ENCODE data around the gene TBCD. TPM values are rescaled to one million over a fixed set of nuclear protein-coding genes. Genes with fewer than 3 reads are reported as not detected.

TBCD gene
- total RNA-seq, 1 experiment from 2014 or later = 173 TPM

DNA sequence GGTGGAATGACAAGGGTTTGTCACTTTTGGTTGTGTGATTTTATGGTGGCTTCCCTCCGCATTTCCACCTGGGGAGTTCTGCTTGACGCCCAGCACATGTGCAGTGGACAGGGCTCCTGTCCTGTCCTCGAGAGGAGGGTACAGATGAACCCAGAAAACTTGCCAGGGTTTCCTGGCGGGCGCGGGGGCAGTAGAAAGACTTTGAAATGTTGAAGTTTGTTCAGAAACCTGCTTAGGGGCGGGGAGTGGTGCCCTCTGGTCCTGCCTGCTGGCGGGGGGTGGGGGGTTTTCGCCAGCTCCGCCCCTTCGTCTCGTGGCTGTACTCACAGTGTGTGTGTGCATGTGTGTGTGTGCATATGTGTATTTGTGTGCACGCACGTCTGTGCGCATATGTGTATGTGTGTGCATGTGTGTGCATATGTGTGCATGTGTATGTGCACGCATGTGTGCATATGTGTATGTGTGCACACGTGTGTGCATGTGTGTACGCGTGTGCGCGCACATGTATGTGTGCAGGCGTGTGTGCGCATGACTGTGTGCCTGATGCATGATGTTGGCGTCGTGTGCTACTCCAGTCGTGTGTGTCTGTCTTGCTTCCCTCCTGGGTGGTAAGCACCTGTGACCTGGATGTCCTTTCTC, 28.6 kb upstream of the TBCD start (continued):
- TF ChIP-seq, protein P1, sequence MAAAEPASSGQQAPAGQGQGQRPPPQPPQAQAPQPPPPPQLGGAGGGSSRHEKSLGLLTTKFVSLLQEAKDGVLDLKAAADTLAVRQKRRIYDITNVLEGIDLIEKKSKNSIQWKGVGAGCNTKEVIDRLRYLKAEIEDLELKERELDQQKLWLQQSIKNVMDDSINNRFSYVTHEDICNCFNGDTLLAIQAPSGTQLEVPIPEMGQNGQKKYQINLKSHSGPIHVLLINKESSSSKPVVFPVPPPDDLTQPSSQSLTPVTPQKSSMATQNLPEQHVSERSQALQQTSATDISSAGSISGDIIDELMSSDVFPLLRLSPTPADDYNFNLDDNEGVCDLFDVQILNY (CRISPR knock-in tag; IDR thresholded peaks at IDR 0.05) = no peak
- TF ChIP-seq MYBL2 (CRISPR knock-in tag; IDR thresholded peaks at IDR 0.05) = no peak
- TF ChIP-seq FOXJ3 (CRISPR knock-in tag; IDR thresholded peaks at IDR 0.05; ENCODE audit: borderline replicate concordance) = no peak
- TF ChIP-seq, protein P2, sequence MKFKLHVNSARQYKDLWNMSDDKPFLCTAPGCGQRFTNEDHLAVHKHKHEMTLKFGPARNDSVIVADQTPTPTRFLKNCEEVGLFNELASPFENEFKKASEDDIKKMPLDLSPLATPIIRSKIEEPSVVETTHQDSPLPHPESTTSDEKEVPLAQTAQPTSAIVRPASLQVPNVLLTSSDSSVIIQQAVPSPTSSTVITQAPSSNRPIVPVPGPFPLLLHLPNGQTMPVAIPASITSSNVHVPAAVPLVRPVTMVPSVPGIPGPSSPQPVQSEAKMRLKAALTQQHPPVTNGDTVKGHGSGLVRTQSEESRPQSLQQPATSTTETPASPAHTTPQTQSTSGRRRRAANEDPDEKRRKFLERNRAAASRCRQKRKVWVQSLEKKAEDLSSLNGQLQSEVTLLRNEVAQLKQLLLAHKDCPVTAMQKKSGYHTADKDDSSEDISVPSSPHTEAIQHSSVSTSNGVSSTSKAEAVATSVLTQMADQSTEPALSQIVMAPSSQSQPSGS (CRISPR knock-in tag; IDR thresholded peaks at IDR 0.05; ENCODE audit: borderline replicate concordance, low read depth) = no peak
- no peak for TF ChIP-seq ZNF416 (CRISPR knock-in tag; IDR thresholded peaks at IDR 0.05)

- H3K4me3 Mint-ChIP-seq = no peak overlapping the region
- DNase-seq (ENCODE audit: low spot score) (no peak), ATAC-seq (no peak)
- no peak overlapping the region for H3K27ac Mint-ChIP-seq
- ChIA-PET CTCF (interaction anchor here (1.1 kb wide), 1 partner anchor 55 kb away, joined by 3 read pairs; no protein-coding TSS in a partner anchor), POLR2A (no interaction called here)
- H3K4me1 Mint-ChIP-seq = no peaks in the 10 kb centered on the region
- no peaks in the 10 kb centered on the region for H3K9me3 Mint-ChIP-seq
- peaks cover 26% of the 10 kb centered on the region for H3K36me3 Mint-ChIP-seq
- H3K27me3 Mint-ChIP-seq (ENCODE audit: low read depth) = no peaks in the 10 kb centered on the region
- TF ChIP-seq, protein P3, sequence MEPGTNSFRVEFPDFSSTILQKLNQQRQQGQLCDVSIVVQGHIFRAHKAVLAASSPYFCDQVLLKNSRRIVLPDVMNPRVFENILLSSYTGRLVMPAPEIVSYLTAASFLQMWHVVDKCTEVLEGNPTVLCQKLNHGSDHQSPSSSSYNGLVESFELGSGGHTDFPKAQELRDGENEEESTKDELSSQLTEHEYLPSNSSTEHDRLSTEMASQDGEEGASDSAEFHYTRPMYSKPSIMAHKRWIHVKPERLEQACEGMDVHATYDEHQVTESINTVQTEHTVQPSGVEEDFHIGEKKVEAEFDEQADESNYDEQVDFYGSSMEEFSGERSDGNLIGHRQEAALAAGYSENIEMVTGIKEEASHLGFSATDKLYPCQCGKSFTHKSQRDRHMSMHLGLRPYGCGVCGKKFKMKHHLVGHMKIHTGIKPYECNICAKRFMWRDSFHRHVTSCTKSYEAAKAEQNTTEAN (CRISPR knock-in tag; IDR thresholded peaks at IDR 0.05) = no peak
- no peak for TF ChIP-seq NFATC4 (CRISPR knock-in tag; IDR thresholded peaks at IDR 0.05)
- TF ChIP-seq, protein P4, sequence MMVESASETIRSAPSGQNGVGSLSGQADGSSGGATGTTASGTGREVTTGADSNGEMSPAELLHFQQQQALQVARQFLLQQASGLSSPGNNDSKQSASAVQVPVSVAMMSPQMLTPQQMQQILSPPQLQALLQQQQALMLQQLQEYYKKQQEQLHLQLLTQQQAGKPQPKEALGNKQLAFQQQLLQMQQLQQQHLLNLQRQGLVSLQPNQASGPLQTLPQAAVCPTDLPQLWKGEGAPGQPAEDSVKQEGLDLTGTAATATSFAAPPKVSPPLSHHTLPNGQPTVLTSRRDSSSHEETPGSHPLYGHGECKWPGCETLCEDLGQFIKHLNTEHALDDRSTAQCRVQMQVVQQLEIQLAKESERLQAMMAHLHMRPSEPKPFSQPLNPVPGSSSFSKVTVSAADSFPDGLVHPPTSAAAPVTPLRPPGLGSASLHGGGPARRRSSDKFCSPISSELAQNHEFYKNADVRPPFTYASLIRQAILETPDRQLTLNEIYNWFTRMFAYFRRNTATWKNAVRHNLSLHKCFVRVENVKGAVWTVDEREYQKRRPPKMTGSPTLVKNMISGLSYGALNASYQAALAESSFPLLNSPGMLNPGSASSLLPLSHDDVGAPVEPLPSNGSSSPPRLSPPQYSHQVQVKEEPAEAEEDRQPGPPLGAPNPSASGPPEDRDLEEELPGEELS (CRISPR knock-in tag; IDR thresholded peaks at IDR 0.05) = no peak
- TF ChIP-seq OVOL2 (CRISPR knock-in tag; IDR thresholded peaks at IDR 0.05; ENCODE audit: borderline replicate concordance) = no peak
These were observed 25.4 kb upstream of the TBCD start for GRCh38 chr17:82726427-82726826.

DNA sequence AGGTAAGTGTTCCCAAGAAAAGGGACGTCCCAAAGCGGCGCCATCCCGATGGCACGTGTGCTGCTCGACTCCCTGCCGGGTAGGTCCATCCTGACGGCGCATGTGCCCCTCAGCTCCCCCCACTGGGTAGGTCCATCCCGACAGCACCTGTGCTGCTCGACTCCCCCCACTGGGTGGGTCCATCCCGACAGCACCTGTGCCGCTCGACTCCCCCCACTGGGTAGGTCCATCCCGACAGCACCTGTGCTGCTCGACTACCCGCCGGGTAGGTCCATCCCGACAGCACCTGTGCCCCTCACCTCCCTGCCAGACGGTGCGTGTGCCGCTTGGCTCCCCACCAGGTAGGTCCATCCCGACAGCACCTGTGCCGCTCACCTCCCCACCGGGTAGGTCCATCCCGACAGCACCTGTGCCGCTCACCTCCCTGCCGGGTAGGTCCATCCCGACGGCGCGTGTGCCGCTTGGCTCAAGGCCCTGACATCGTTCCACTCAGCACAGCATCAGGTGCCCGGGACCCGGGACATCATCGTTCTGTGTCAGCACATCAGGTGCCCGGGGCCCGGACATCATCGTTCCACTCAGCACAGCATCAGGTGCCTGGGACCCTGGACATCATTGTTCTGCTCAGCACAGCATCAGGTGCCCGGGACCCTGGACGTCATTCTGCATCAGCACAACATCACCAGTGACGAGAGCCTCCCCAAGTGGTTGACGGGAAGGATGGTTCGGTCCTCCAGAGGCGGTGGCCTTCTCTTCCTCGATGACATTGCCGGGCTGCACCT, 22.2 kb upstream of the TBCD start:
- peaks cover 12% of the 10 kb centered on the region for H3K27me3 Mint-ChIP-seq (ENCODE audit: low read depth)
- CTCF ChIA-PET = interaction anchor here (1.5 kb wide), 1 partner anchor 50 kb away, joined by 4 read pairs; no protein-coding TSS in a partner anchor
- DNase-seq (ENCODE audit: low spot score) (no peak), ATAC-seq (no peak; the same call in 1 of the 2 replicates)
- H3K9me3 Mint-ChIP-seq = peaks cover 8% of the 10 kb centered on the region
- POLR2A ChIA-PET = no interaction called here
- TF ChIP-seq ZBTB21 (CRISPR knock-in tag; IDR thresholded peaks at IDR 0.05; ENCODE audit: borderline replicate concordance) (no peak), FOXP1 (CRISPR knock-in tag; IDR thresholded peaks at IDR 0.05; ENCODE audit: borderline replicate concordance) (no peak), SMAD3 (CRISPR knock-in tag; IDR thresholded peaks at IDR 0.05; ENCODE audit: borderline replicate concordance) (no peak)
- TF ChIP-seq, protein P4 (CRISPR knock-in tag; IDR thresholded peaks at IDR 0.05) = no peak
- no peak overlapping the region for H3K4me3 Mint-ChIP-seq
- peaks cover 26% of the 10 kb centered on the region for H3K36me3 Mint-ChIP-seq
- H3K4me1 Mint-ChIP-seq = no peaks in the 10 kb centered on the region
- H3K27ac Mint-ChIP-seq = no peak overlapping the region
